Activated CD8-positive, alpha-beta memory T cell treated with anti-CD3 and anti-CD28 coated beads, Interleukin-2, amount 50 U/mL, for 48 hours (primary cell): Measurements from ENCODE around the gene TFAM.
"Not testable (repeated sequence)": the region's sequence is repeated elsewhere in the genome, so short reads cannot be mapped to it uniquely, and the experiment has no call there.

Experiments used
- DNase-seq: peaks from one replicate; pipeline ENCODE4 v3.0.0-alpha.2; 2020

Gene TFAM

GRCh38 chr10:58373442-58373827 lies 11.8 kb upstream of the TFAM start:
- DNase-seq = no peak

- DNase-seq = no peak
These were observed 2.7 kb upstream of the TFAM start for GRCh38 chr10:58382489-58382995.

GRCh38 chr10:58384095-58384494 lies 1.1 kb upstream of the TFAM start:
- no peak for DNase-seq

GRCh38 chr10:58384544-58384998 lies 639 bp upstream of the TFAM start:
- no peak for DNase-seq

GRCh38 chr10:58385784-58386112 lies 538 bp downstream of the TFAM start:
- peak; percentile 60 for DNase-seq

- no peak for DNase-seq
These were observed 3.8 kb downstream of the TFAM start for GRCh38 chr10:58389024-58389423.

- DNase-seq = no peak
These were observed 8.1 kb downstream of the TFAM start for GRCh38 chr10:58393317-58393716.

- DNase-seq = no peak
These were observed 9.3 kb downstream of the TFAM start for GRCh38 chr10:58394471-58394870.

GRCh38 chr10:58396057-58396456 lies 10.8 kb downstream of the TFAM start:
- no peak for DNase-seq

GRCh38 chr10:58397830-58398229 lies 12.6 kb downstream of the TFAM start:
- no peak for DNase-seq

GRCh38 chr10:58399410-58399809 lies 14.2 kb downstream of the TFAM start:
- no peak for DNase-seq

GRCh38 chr10:58400609-58401008 lies 15.4 kb downstream of the TFAM start:
- no peak for DNase-seq

- no peak for DNase-seq
These were observed 18.8 kb downstream of the TFAM start for GRCh38 chr10:58404001-58404400.

- no peak for DNase-seq
These were observed 24.9 kb downstream of the TFAM start for GRCh38 chr10:58409956-58410610.

- DNase-seq = no peak
These were observed 27.3 kb downstream of the TFAM start for GRCh38 chr10:58412502-58412961.

- DNase-seq = no peak
These were observed 29.2 kb downstream of the TFAM start for GRCh38 chr10:58414270-58415041.

GRCh38 chr10:58415757-58416156 lies 30.5 kb downstream of the TFAM start:
- no peak for DNase-seq

- not testable (repeated sequence) for DNase-seq
These were observed 32.7 kb downstream of the TFAM start for GRCh38 chr10:58417902-58418301.

GRCh38 chr10:58424176-58424575 lies 39.0 kb downstream of the TFAM start:
- no peak for DNase-seq

GRCh38 chr10:58428436-58428835 lies 43.2 kb downstream of the TFAM start:
- DNase-seq = not testable (repeated sequence)

- DNase-seq = no peak
These were observed 46.7 kb downstream of the TFAM start for GRCh38 chr10:58431903-58432302.

- no peak for DNase-seq
These were observed 47.9 kb downstream of the TFAM start for GRCh38 chr10:58433066-58433465.

- no peak for DNase-seq
These were observed 48.4 kb downstream of the TFAM start for GRCh38 chr10:58433571-58433970.

- DNase-seq = no peak
These were observed 50.2 kb downstream of the TFAM start for GRCh38 chr10:58435297-58435985.
